Neural progenitor cell (in vitro differentiated cells): Measurements from ENCODE around the gene OR4K15. TPM values are rescaled to one million over a fixed set of nuclear protein-coding genes. Genes with fewer than 3 reads are reported as not detected.

Source experiments
- DNase-seq: peaks from one replicate; pipeline ENCODE4 v3.0.0-alpha.2; 2016; ENCODE audit warnings: low spot score
- H2AFZ ChIP-seq: fragments of 200-600 bp; sonication (generic); replicated peaks from 2 replicates; pipeline ENCODE4 v1.6.1; 2016; ENCODE audit warnings: antibody characterized with exemption
- H3F3A ChIP-seq: fragments of 200-600 bp; sonication (generic); 2 replicates; pipeline ENCODE4 v1.6.1; 2016; ENCODE audit warnings: antibody characterized with exemption, low read depth
- H3K27ac ChIP-seq: fragments of 200-600 bp; sonication (generic); 2 replicates; pipeline ENCODE4 v1.5.1; 2016; ENCODE audit warnings: mild to moderate bottlenecking
- H3K27me3 ChIP-seq: fragments of 200-600 bp; sonication (generic); 2 replicates; pipeline ENCODE4 v1.6.1; 2016; ENCODE audit warnings: mild to moderate bottlenecking, moderate library complexity
- H3K36me3 ChIP-seq: fragments of 200-600 bp; sonication (generic); 2 replicates; pipeline ENCODE4 v1.5.1; 2016
- H3K4me1 ChIP-seq: fragments of 200-600 bp; sonication (generic); 2 replicates; pipeline ENCODE4 v1.6.1; 2016; ENCODE audit warnings: mixed run types
- H3K4me2 ChIP-seq: fragments of 200-600 bp; sonication (generic); 2 replicates; pipeline ENCODE4 v1.6.1; 2016
- H3K4me3 ChIP-seq: fragments of 200-600 bp; sonication (generic); 2 replicates; pipeline ENCODE4 v1.5.1; 2016
- H3K79me2 ChIP-seq: fragments of 200-600 bp; sonication (generic); 2 replicates; pipeline ENCODE4 v1.6.1; 2016; ENCODE audit warnings: low read depth
- H3K9ac ChIP-seq: fragments of 200-600 bp; sonication (generic); 2 replicates; pipeline ENCODE4 v1.6.1; 2016
- H3K9me3 ChIP-seq: fragments of 200-600 bp; sonication (generic); 2 replicates; pipeline ENCODE4 v1.5.1; 2016; ENCODE audit warnings: low read depth
- H4K20me1 ChIP-seq: fragments of 200-600 bp; sonication (generic); 2 replicates; pipeline ENCODE4 v1.6.1; 2016; ENCODE audit warnings: low read depth
- H3K27ac Mint-ChIP-seq: 3 replicates; pipeline ENCODE4 v1.8.0; 2021; ENCODE audit warnings: mixed read lengths
- H3K27me3 Mint-ChIP-seq: 2 replicates; pipeline ENCODE4 v1.8.0; 2022; ENCODE audit warnings: low read depth, mild to moderate bottlenecking, inconsistent platforms, moderate library complexity, mixed read lengths; ENCODE audit not compliant: insufficient read depth
- H3K36me3 Mint-ChIP-seq: 3 replicates; pipeline ENCODE4 v1.8.0; 2021; ENCODE audit warnings: mixed read lengths
- H3K4me1 Mint-ChIP-seq: 3 replicates; pipeline ENCODE4 v1.8.0; 2021; ENCODE audit warnings: mixed read lengths
- H3K4me3 Mint-ChIP-seq: 3 replicates; pipeline ENCODE4 v1.8.0; 2021; ENCODE audit warnings: mild to moderate bottlenecking, moderate library complexity, mixed read lengths
- H3K9me3 Mint-ChIP-seq: 3 replicates; pipeline ENCODE4 v1.8.0; 2020; ENCODE audit warnings: mixed read lengths
- CTCF ChIP-seq: fragments of 200-600 bp; sonication (generic); IDR thresholded peaks from 2 replicates; pipeline ENCODE4 v1.5.1; 2017; ENCODE audit warnings: antibody characterized with exemption, mild to moderate bottlenecking
- EZH2 ChIP-seq: fragments of 200-600 bp; sonication (generic); IDR thresholded peaks from 2 replicates; pipeline ENCODE4 v1.6.1; 2017; ENCODE audit warnings: antibody characterized with exemption, mild to moderate bottlenecking, moderate library complexity
- EZH2phosphoT487 ChIP-seq: fragments of 200-600 bp; sonication (generic); IDR thresholded peaks from 2 replicates; pipeline ENCODE4 v1.6.1; 2017; ENCODE audit warnings: antibody characterized with exemption
- total RNA-seq: library from RNA; depleted of rRNA; stranded (reverse); fragments of >200 nt; gene quantifications from 2 replicates; pipeline ENCODE4 v1.2.3, GENCODE V29; 2015; ENCODE audit warnings: low replicate concordance

The OR4K15 gene
- not detected in 2 replicates for total RNA-seq

GRCh38 chr14:19975291-19975690 lies at the start of gene OR4K15:
OR4K15 (plus strand) TSS chr14:19975591; CDS start chr14:19975591, 0 bp downstream.
- Histone ChIP-seq H2AFZ (no peak within 1 kb of the TSS), H3K27ac (no peak within 1 kb of the TSS), H4K20me1 (no peaks in the 10 kb centered on the region), H3K27me3 (no peaks in the 10 kb centered on the region), H3K9me3 (peaks cover 5% of the 10 kb centered on the region), H3K4me3 (no peak within 1 kb of the TSS), H3F3A (no peaks in the 10 kb centered on the region), H3K4me1 (no peaks in the 10 kb centered on the region), H3K9ac (no peak within 1 kb of the TSS), H3K36me3 (no peaks in the 10 kb centered on the region), H3K4me2 (no peak within 1 kb of the TSS), H3K79me2 (no peaks in the 10 kb centered on the region)
- DNase-seq: no peak
- Mint-ChIP-seq H3K9me3 (peaks cover 15% of the 10 kb centered on the region), H3K36me3 (no peaks in the 10 kb centered on the region), H3K27me3 (peaks cover 1% of the 10 kb centered on the region), H3K27ac (no peak within 1 kb of the TSS), H3K4me1 (no peaks in the 10 kb centered on the region), H3K4me3 (no peak within 1 kb of the TSS)
- TF ChIP-seq CTCF: no peak
- no peak for TF ChIP-seq EZH2phosphoT487
- no peak for TF ChIP-seq EZH2

DNA sequence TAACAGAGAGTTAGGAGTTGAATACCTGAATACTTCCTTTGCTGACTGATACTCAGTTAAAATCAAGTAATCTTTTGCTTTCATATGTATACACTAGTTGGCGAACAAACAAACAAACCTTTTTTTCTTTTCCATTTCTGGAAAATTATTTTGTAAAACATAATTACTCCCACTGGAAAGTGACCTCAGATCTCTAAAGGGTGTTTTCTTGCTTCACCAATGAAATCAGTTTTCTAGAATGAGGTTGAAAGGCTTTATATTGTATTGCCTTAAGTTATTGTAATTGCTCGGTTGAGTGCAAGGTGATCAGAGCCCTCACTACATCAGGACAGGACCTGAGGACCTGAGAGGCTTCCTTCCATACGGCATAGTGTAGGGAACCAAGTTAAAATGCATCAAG lies 44.8 kb upstream of the OR4K15 start, which contains the start of gene OR4K1:
Gene OR4K1 (plus strand): TSS at position 301 of the 400 bp plus-strand sequence. CDS start 4,750 bp downstream, outside the sequence.
- Mint-ChIP-seq H3K27ac (no peak within 1 kb of the TSS), H3K36me3 (no peaks in the 10 kb centered on the region), H3K4me3 (no peak within 1 kb of the TSS), H3K27me3 (no peaks in the 10 kb centered on the region), H3K4me1 (no peaks in the 10 kb centered on the region), H3K9me3 (peaks cover 20% of the 10 kb centered on the region)
- Histone ChIP-seq H3K4me1 (no peaks in the 10 kb centered on the region), H2AFZ (no peak within 1 kb of the TSS), H3K27me3 (no peaks in the 10 kb centered on the region), H3K4me3 (no peak within 1 kb of the TSS), H4K20me1 (no peaks in the 10 kb centered on the region), H3K9me3 (peaks cover 77% of the 10 kb centered on the region), H3K4me2 (no peak within 1 kb of the TSS), H3K36me3 (no peaks in the 10 kb centered on the region), H3K9ac (no peak within 1 kb of the TSS), H3K27ac (no peak within 1 kb of the TSS), H3K79me2 (no peaks in the 10 kb centered on the region), H3F3A (no peaks in the 10 kb centered on the region)
- no peak for DNase-seq
- no peak for TF ChIP-seq EZH2
- TF ChIP-seq CTCF: no peak
- TF ChIP-seq EZH2phosphoT487: no peak

DNA sequence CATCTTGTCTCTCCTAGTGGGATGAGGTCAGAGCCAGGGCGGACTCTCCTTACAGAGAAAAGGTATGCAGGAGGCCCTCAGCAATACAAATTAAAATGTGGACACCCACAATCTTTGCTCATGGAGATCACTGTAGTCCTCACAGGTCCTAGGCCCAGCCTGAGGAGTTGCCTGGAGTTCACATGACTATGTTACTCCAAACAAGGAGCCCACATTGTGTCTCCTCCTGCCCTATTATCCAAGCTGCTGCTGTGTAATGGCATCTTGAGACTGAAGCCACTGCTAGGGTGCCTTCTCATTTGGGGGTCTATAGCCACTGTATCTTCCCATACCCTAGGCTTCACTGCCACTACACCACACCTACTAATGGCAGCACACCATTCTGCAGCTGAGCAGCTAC lies 33.7 kb upstream of the OR4K15 start:
- no peak overlapping the region for H3K27ac ChIP-seq
- no peaks in the 10 kb centered on the region for H3K4me1 Mint-ChIP-seq
- no peaks in the 10 kb centered on the region for H3K36me3 ChIP-seq
- no peaks in the 10 kb centered on the region for H3K27me3 ChIP-seq
- H3F3A ChIP-seq: no peaks in the 10 kb centered on the region
- H3K36me3 Mint-ChIP-seq: no peaks in the 10 kb centered on the region
- H3K4me1 ChIP-seq: no peaks in the 10 kb centered on the region
- H3K9me3 ChIP-seq: peaks cover 93% of the 10 kb centered on the region
- H3K9me3 Mint-ChIP-seq: peaks cover 20% of the 10 kb centered on the region
- H3K79me2 ChIP-seq: no peaks in the 10 kb centered on the region
- no peak for DNase-seq
- no peak overlapping the region for H3K27ac Mint-ChIP-seq
- H3K4me3 ChIP-seq: no peak overlapping the region
- TF ChIP-seq CTCF (no peak), EZH2phosphoT487 (no peak), EZH2 (no peak)
- H3K9ac ChIP-seq: no peak overlapping the region
- no peaks in the 10 kb centered on the region for H3K27me3 Mint-ChIP-seq
- H4K20me1 ChIP-seq: no peaks in the 10 kb centered on the region
- H2AFZ ChIP-seq: no peak overlapping the region
- H3K4me2 ChIP-seq: no peak overlapping the region
- H3K4me3 Mint-ChIP-seq: no peak overlapping the region
